Neuronal stem cell (in vitro differentiated cells): ENCODE data around the gene TNFSF13B.

Experiments
- DNase-seq: peaks from one replicate; pipeline ENCODE4 v3.0.0-alpha.2; 2013; ENCODE audit warnings: low spot score
- H2AFZ ChIP-seq: one replicate; pipeline ENCODE4 v1.6.1; 2013; ENCODE audit warnings: mild to moderate bottlenecking, low read length, inconsistent platforms
- H2AK5ac ChIP-seq: 2 replicates; pipeline ENCODE4 v1.6.1; 2013; ENCODE audit warnings: low read depth, mild to moderate bottlenecking, inconsistent platforms, low read length, moderate library complexity, mixed read lengths
- H2BK120ac ChIP-seq: 2 replicates; pipeline ENCODE4 v1.6.1; 2013; ENCODE audit warnings: low read depth, mild to moderate bottlenecking, inconsistent platforms, low read length, moderate library complexity, mixed read lengths
- H2BK12ac ChIP-seq: one replicate; pipeline ENCODE4 v1.6.1; 2013; ENCODE audit warnings: low read length, inconsistent platforms
- H2BK15ac ChIP-seq: 2 replicates; pipeline ENCODE4 v1.6.1; 2013; ENCODE audit warnings: mild to moderate bottlenecking, low read length, inconsistent platforms, mixed read lengths
- H2BK5ac ChIP-seq: one replicate; pipeline ENCODE4 v1.6.1; 2013; ENCODE audit warnings: inconsistent platforms, mild to moderate bottlenecking, low read length, moderate library complexity
- H3K14ac ChIP-seq: one replicate; pipeline ENCODE4 v1.6.1; 2013; ENCODE audit warnings: low read length, inconsistent platforms
- H3K18ac ChIP-seq: 2 replicates; pipeline ENCODE4 v1.6.1; 2013; ENCODE audit warnings: low read length, inconsistent platforms
- H3K23ac ChIP-seq: 2 replicates; pipeline ENCODE4 v1.6.1; 2013; ENCODE audit warnings: low read depth, mild to moderate bottlenecking, mixed read lengths, low read length, inconsistent platforms; ENCODE audit not compliant: poor library complexity
- H3K27ac ChIP-seq: replicated peaks from 3 replicates; pipeline ENCODE4 v1.5.1; 2013; ENCODE audit warnings: low read length, inconsistent platforms
- H3K27me3 ChIP-seq, 3 experiments: 2 replicates each; pipeline ENCODE4 v1.6.1; 2013; ENCODE audit warnings: low read length in 3 of 3, mild to moderate bottlenecking in 2 of 3, inconsistent platforms in 1 of 3, low read depth in 1 of 3, mixed read lengths in 1 of 3, moderate library complexity in 1 of 3; ENCODE audit not compliant: control insufficient read depth in 3 of 3, insufficient read depth in 3 of 3
- H3K36me3 ChIP-seq, 2 donors: replicated peaks in 1 of 2; 2 replicates each; pipeline ENCODE4 v1.6.1; 2013; ENCODE audit warnings: low read length in 2 of 2; ENCODE audit not compliant: control insufficient read depth in 2 of 2, insufficient read depth in 2 of 2
- H3K4ac ChIP-seq: 2 replicates; pipeline ENCODE4 v1.6.1; 2013; ENCODE audit warnings: inconsistent platforms, mild to moderate bottlenecking, low read length, moderate library complexity
- H3K4me1 ChIP-seq, 2 donors: 1 replicate in 1 of 2; 2 replicates in 1 of 2; pipeline ENCODE4 v1.6.1; 2013; ENCODE audit warnings: low read length in 2 of 2, low read depth in 1 of 2; ENCODE audit not compliant: control insufficient read depth in 2 of 2, insufficient read depth in 1 of 2
- H3K4me2 ChIP-seq: one replicate; pipeline ENCODE4 v1.6.1; 2013; ENCODE audit warnings: mild to moderate bottlenecking, low read length, inconsistent platforms; ENCODE audit not compliant: insufficient read depth, poor library complexity, severe bottlenecking
- H3K4me3 ChIP-seq, 2 donors: 2 replicates each; pipeline ENCODE4 v1.5.1; 2013; ENCODE audit warnings: low read length in 2 of 2, mild to moderate bottlenecking in 2 of 2, inconsistent platforms in 1 of 2, moderate library complexity in 1 of 2
- H3K79me1 ChIP-seq: one replicate; pipeline ENCODE4 v1.6.1; 2013; ENCODE audit warnings: low read depth, mild to moderate bottlenecking, inconsistent platforms, low read length, moderate library complexity
- H3K9ac ChIP-seq: one replicate; pipeline ENCODE4 v1.6.1; 2013; ENCODE audit warnings: mild to moderate bottlenecking, low read depth, low read length, inconsistent platforms; ENCODE audit not compliant: poor library complexity
- H3K9me3 ChIP-seq, 2 donors: replicated peaks in 1 of 2; 2 replicates each; pipeline versions ENCODE3 to v1.6.1; 2013; ENCODE audit warnings: low read length in 2 of 2, mild to moderate bottlenecking in 2 of 2, inconsistent platforms in 1 of 2, low read depth in 1 of 2, mixed read lengths in 1 of 2, moderate library complexity in 1 of 2; ENCODE audit not compliant: control insufficient read depth in 2 of 2, insufficient read depth in 1 of 2
- H4K8ac ChIP-seq: one replicate; pipeline ENCODE4 v1.6.1; 2013; ENCODE audit warnings: low read depth, mild to moderate bottlenecking, inconsistent platforms, low read length, moderate library complexity
- H4K91ac ChIP-seq: one replicate; pipeline ENCODE4 v1.6.1; 2013; ENCODE audit warnings: low read length, low read depth, mild to moderate bottlenecking, inconsistent platforms; ENCODE audit not compliant: poor library complexity
- WGBS, 2 donors: extraction: QIAGEN DNeasy Blood & Tissue Kit; methylation state at CpG; one replicate each; pipeline ENCODE4 v1.1.7; 2013; ENCODE audit warnings: missing lambda C conversion rate in 2 of 2, mixed read lengths in 1 of 2; ENCODE audit not compliant: insufficient read length in 2 of 2, insufficient replicate concordance in 1 of 2; ENCODE audit errors: extremely low coverage in 2 of 2; 5-methylcytosine and 5-hydroxymethylcytosine counted together

Gene TNFSF13B

GRCh38 chr13:108332791-108333190 is 63.3 kb downstream of the TNFSF13B start:
- no peak overlapping the region for H3K14ac ChIP-seq
- H3K4ac ChIP-seq = no peak overlapping the region
- no peak overlapping the region for H3K27ac ChIP-seq
- H3K4me1 ChIP-seq = no peaks in the 10 kb centered on the region
- H4K8ac ChIP-seq = no peak overlapping the region
- H2AK5ac ChIP-seq = no peak overlapping the region
- no peak overlapping the region for H2BK12ac ChIP-seq
- H3K36me3 ChIP-seq = peaks cover 0 to 1% of the 10 kb centered on the region in 2 donors
- peaks cover 0 to 2% of the 10 kb centered on the region in 2 donors for H3K9me3 ChIP-seq
- no peak overlapping the region for H2AFZ ChIP-seq
- H3K9ac ChIP-seq = no peak overlapping the region
- H4K91ac ChIP-seq = no peak overlapping the region
- H3K18ac ChIP-seq = no peak overlapping the region
- no peak overlapping the region for H3K23ac ChIP-seq
- H3K79me1 ChIP-seq = peaks cover 2% of the 10 kb centered on the region
- no peak overlapping the region for H3K4me3 ChIP-seq
- peaks cover 0 to 1% (median 0%) of the 10 kb centered on the region in 3 experiments for H3K27me3 ChIP-seq
- H2BK15ac ChIP-seq = no peak overlapping the region
- no peak overlapping the region for H2BK120ac ChIP-seq
- DNase-seq = no peak
- no CpG with 5 or more reads among the region's 5 CpGs for WGBS, 2 donors
- no peak overlapping the region for H3K4me2 ChIP-seq
- no peak overlapping the region for H2BK5ac ChIP-seq

- no peak overlapping the region for H2BK12ac ChIP-seq
- no CpG with 5 or more reads among the region's 7 CpGs for WGBS, 2 donors
- no peak overlapping the region for H2BK120ac ChIP-seq
- H3K36me3 ChIP-seq = no peaks in the 10 kb centered on the region
- no peak overlapping the region for H3K4me3 ChIP-seq
- peak; percentile 14 for DNase-seq
- no peak overlapping the region for H4K8ac ChIP-seq
- H4K91ac ChIP-seq = no peak overlapping the region
- H3K27ac ChIP-seq = no peak overlapping the region
- H3K14ac ChIP-seq = no peak overlapping the region
- H3K4me1 ChIP-seq = no peaks in the 10 kb centered on the region
- H3K23ac ChIP-seq = no peak overlapping the region
- no peak overlapping the region for H2BK5ac ChIP-seq
- H3K4me2 ChIP-seq = no peak overlapping the region
- H2AFZ ChIP-seq = no peak overlapping the region
- H3K9me3 ChIP-seq = no peaks in the 10 kb centered on the region
- no peak overlapping the region for H2AK5ac ChIP-seq
- no peak overlapping the region for H2BK15ac ChIP-seq
- no peak overlapping the region for H3K9ac ChIP-seq
- no peaks in the 10 kb centered on the region for H3K79me1 ChIP-seq
- no peak overlapping the region for H3K4ac ChIP-seq
- no peaks in the 10 kb centered on the region for H3K27me3 ChIP-seq
- H3K18ac ChIP-seq = no peak overlapping the region
Measured at GRCh38 chr13:108342369-108343289, 73.1 kb downstream of the TNFSF13B start.

- Histone ChIP-seq H3K4ac (no peak overlapping the region), H2BK15ac (no peak overlapping the region), H3K4me3 (no peak overlapping the region), H3K9me3 (no peaks in the 10 kb centered on the region), H3K27ac (no peak overlapping the region), H3K27me3 (no peaks in the 10 kb centered on the region), H3K18ac (no peak overlapping the region), H2BK12ac (no peak overlapping the region), H2AFZ (peak overlapping the region; percentile 73), H3K4me2 (no peak overlapping the region), H3K14ac (no peak overlapping the region), H4K91ac (no peak overlapping the region), H2AK5ac (no peak overlapping the region), H3K4me1 (no peaks in the 10 kb centered on the region), H4K8ac (no peak overlapping the region), H2BK120ac (no peak overlapping the region), H3K9ac (no peak overlapping the region), H3K36me3 (no peaks in the 10 kb centered on the region), H3K23ac (no peak overlapping the region), H2BK5ac (no peak overlapping the region), H3K79me1 (no peaks in the 10 kb centered on the region)
- no peak for DNase-seq
- WGBS, 2 donors = no CpG with 5 or more reads among the region's 10 CpGs
Measured at GRCh38 chr13:108345016-108345415, 75.5 kb downstream of the TNFSF13B start.

GRCh38 chr13:108346376-108346775 is 76.9 kb downstream of the TNFSF13B start:
- Histone ChIP-seq H3K9me3 (no peaks in the 10 kb centered on the region), H4K91ac (no peak overlapping the region), H3K18ac (peak overlapping the region; percentile 35), H3K27me3 (no peaks in the 10 kb centered on the region), H3K4me1 (no peaks in the 10 kb centered on the region), H2BK12ac (no peak overlapping the region), H3K27ac (no peak overlapping the region), H2AFZ (peak overlapping the region; percentile 59), H4K8ac (no peak overlapping the region), H3K4me2 (no peak overlapping the region), H2BK120ac (no peak overlapping the region), H3K4me3 (no peak overlapping the region), H2BK5ac (no peak overlapping the region), H3K14ac (no peak overlapping the region), H2BK15ac (no peak overlapping the region), H3K9ac (no peak overlapping the region), H2AK5ac (no peak overlapping the region), H3K23ac (no peak overlapping the region), H3K36me3 (no peaks in the 10 kb centered on the region), H3K79me1 (no peaks in the 10 kb centered on the region), H3K4ac (no peak overlapping the region)
- no peak for DNase-seq
- no CpG with 5 or more reads among the region's 8 CpGs for WGBS, 2 donors
